HepG2 (cell line): ENCODE measurements around the gene SLC20A1. TPM values are rescaled to one million over a fixed set of nuclear protein-coding genes. Genes with fewer than 3 reads are reported as not detected.
A peak's percentile ranks its signal among the peaks of the same experiment; 100 is the strongest.

Source experiments
- ATAC-seq: fragments of 200-7000 bp; cut with Tn5 transposase; 3 replicates; pipeline ENCODE4 v1.9.1; 2020; ENCODE audit warnings: mild to moderate bottlenecking, moderate library complexity
- BruUV-seq: library from RNA; stranded (reverse); fragments of 400-500 nt; replicated peaks from 2 replicates; lab custom pipeline; 2021; lab: Mats Ljungman, UMichigan
- CTCF ChIA-PET: fragments of 300-600 bp; formaldehyde crosslinking; extraction: SDS; loops from one replicate; lab custom pipeline; 2021; ENCODE audit warnings: low total read pairs, inconsistent platforms, low intra/inter-chr PET ratio; lab: Yijun Ruan, JAX
- POLR2A ChIA-PET: fragments of 350-600 bp; sonication (Branson Sonifier 250); formaldehyde crosslinking; loops from one replicate; lab custom pipeline; 2020; ENCODE audit warnings: antibody characterized with exemption, inconsistent platforms; lab: Yijun Ruan, JAX
- DNase-seq: peaks from one replicate; pipeline ENCODE4 v3.0.0-alpha.2; 2015; ENCODE audit warnings: low spot score
- FAIRE-seq: peaks from 3 replicates; lab custom pipeline; 2011; peaks lifted over from hg19 to GRCh38; lab: Jason Lieb, UNC
- H2AFZ ChIP-seq: one replicate; pipeline ENCODE4 v1.6.1; 2011; ENCODE audit warnings: low read length, inconsistent platforms
- H3K27ac ChIP-seq: fragments of 300-600 bp; 3 replicates; pipeline ENCODE4 v1.8.0; 2011; ENCODE audit warnings: mixed run types, mild to moderate bottlenecking, mixed read lengths, low read length, inconsistent platforms; ENCODE audit not compliant: insufficient read depth; ENCODE audit errors: extremely low read length
- H3K27me3 ChIP-seq, 2 experiments: fragments of 200-600 bp in 1 of 2; 2 replicates in 1 of 2; 3 replicates in 1 of 2; pipeline versions ENCODE4 v1.6.0 to v1.8.0; 2011; ENCODE audit warnings: low read length in 2 of 2, mild to moderate bottlenecking in 2 of 2, moderate library complexity in 2 of 2, inconsistent platforms in 1 of 2; ENCODE audit not compliant: insufficient read depth in 2 of 2, control insufficient read depth in 1 of 2
- H3K36me3 ChIP-seq, 2 experiments: fragments of 200-600 bp in 1 of 2; replicated peaks in 1 of 2; 2 replicates in 1 of 2; 3 replicates in 1 of 2; pipeline versions ENCODE4 v1.5.1 to v1.8.0; 2011; ENCODE audit warnings: low read length in 2 of 2, inconsistent platforms in 1 of 2; ENCODE audit not compliant: insufficient read depth in 2 of 2, control insufficient read depth in 1 of 2
- H3K4me1 ChIP-seq: 2 replicates; pipeline ENCODE4 v1.5.1; 2012; ENCODE audit warnings: low read length, inconsistent platforms; ENCODE audit not compliant: insufficient read depth
- H3K4me2 ChIP-seq: 2 replicates; pipeline ENCODE4 v1.6.0; 2011; ENCODE audit warnings: low read depth, low read length, inconsistent platforms
- H3K4me3 ChIP-seq, 3 experiments: fragments of 200-600 bp in 1 of 3; sonication (generic), shearing (Covaris generic) in 1 of 3; replicated peaks in 1 of 3; 2 replicates each; pipeline ENCODE4 v1.5.1; 2011 to 2016; ENCODE audit warnings: low read length in 3 of 3, inconsistent platforms in 2 of 3, low read depth in 2 of 3, mild to moderate bottlenecking in 2 of 3, control low read depth in 1 of 3, mixed read lengths in 1 of 3; ENCODE audit not compliant: insufficient read depth in 1 of 3
- H3K79me2 ChIP-seq: one replicate; pipeline ENCODE4 v1.6.1; 2011; ENCODE audit warnings: low read length, inconsistent platforms; ENCODE audit not compliant: insufficient read depth
- H3K9ac ChIP-seq: 2 replicates; pipeline ENCODE4 v1.6.0; 2011; ENCODE audit warnings: mild to moderate bottlenecking, low read depth, low read length, inconsistent platforms; ENCODE audit not compliant: insufficient read depth
- H3K9me3 ChIP-seq: 2 replicates; pipeline ENCODE4 v1.5.1; 2012; ENCODE audit warnings: mild to moderate bottlenecking, low read length
- H4K20me1 ChIP-seq: 2 replicates; pipeline ENCODE4 v1.6.0; 2011; ENCODE audit warnings: inconsistent platforms, mild to moderate bottlenecking, low read length, moderate library complexity; ENCODE audit not compliant: insufficient read depth
- AHDC1 ChIP-seq: sonication (generic); formaldehyde crosslinking; IDR thresholded peaks from 2 replicates; pipeline ENCODE4 v1.5.1; 2020; ENCODE audit warnings: mild to moderate bottlenecking, missing genetic modification reagents, borderline replicate concordance
- FOXJ3 ChIP-seq: sonication (generic); formaldehyde crosslinking; IDR thresholded peaks from 2 replicates; pipeline ENCODE4 v1.4.0; 2020; ENCODE audit warnings: missing genetic modification reagents, mild to moderate bottlenecking, borderline replicate concordance
- FOXO1 ChIP-seq: sonication (generic); formaldehyde crosslinking; IDR thresholded peaks from 2 replicates; pipeline ENCODE4 v1.4.0; 2020; ENCODE audit warnings: missing genetic modification reagents
- HIVEP1 ChIP-seq: sonication (generic); formaldehyde crosslinking; IDR thresholded peaks from 2 replicates; pipeline ENCODE4 v1.4.0; 2020; ENCODE audit warnings: mild to moderate bottlenecking, missing genetic modification reagents
- KDM2A ChIP-seq: sonication (generic); formaldehyde crosslinking; IDR thresholded peaks from 2 replicates; pipeline ENCODE4 v1.4.0; 2020; ENCODE audit warnings: low read depth, missing genetic modification reagents, borderline replicate concordance
- NCOR1 ChIP-seq: fragments of 200-600 bp; sonication (generic); IDR thresholded peaks from 2 replicates; pipeline ENCODE4 v1.7.0; 2017; ENCODE audit warnings: antibody characterized with exemption, low read length, borderline replicate concordance
- NFE2L1 ChIP-seq: sonication (generic); formaldehyde crosslinking; IDR thresholded peaks from 2 replicates; pipeline ENCODE4 v1.4.0; 2020; ENCODE audit warnings: missing genetic modification reagents, mild to moderate bottlenecking, borderline replicate concordance
- NFYB ChIP-seq: sonication (generic); formaldehyde crosslinking; IDR thresholded peaks from 2 replicates; pipeline ENCODE4 v1.4.0; 2020; ENCODE audit warnings: missing genetic modification reagents
- SAFB2 ChIP-seq: sonication (generic); formaldehyde crosslinking; IDR thresholded peaks from 2 replicates; pipeline ENCODE4 v1.5.1; 2020; ENCODE audit warnings: missing genetic modification reagents, low read depth, mild to moderate bottlenecking, borderline replicate concordance
- STAG1 ChIP-seq: sonication (generic); formaldehyde crosslinking; IDR thresholded peaks from 2 replicates; pipeline ENCODE4 v1.4.0; 2020; ENCODE audit warnings: missing genetic modification reagents
- THYN1 ChIP-seq: sonication (generic); formaldehyde crosslinking; IDR thresholded peaks from 2 replicates; pipeline ENCODE4 v1.8.1; 2023; ENCODE audit warnings: low read depth, mild to moderate bottlenecking, moderate library complexity, missing genetic modification reagents, borderline replicate concordance
- ZFP36L2 ChIP-seq: sonication (generic); formaldehyde crosslinking; IDR thresholded peaks from 2 replicates; pipeline ENCODE4 v1.4.0; 2020; ENCODE audit warnings: missing genetic modification reagents
- ZNF383 ChIP-seq: sonication (generic); formaldehyde crosslinking; IDR thresholded peaks from 2 replicates; pipeline ENCODE4 v1.4.0; 2020; ENCODE audit warnings: missing genetic modification reagents, mild to moderate bottlenecking, borderline replicate concordance
- ZNF552 ChIP-seq: sonication (generic); formaldehyde crosslinking; IDR thresholded peaks from 2 replicates; pipeline ENCODE4 v1.9.0; 2022; ENCODE audit warnings: missing genetic modification reagents, mild to moderate bottlenecking, borderline replicate concordance
- WGBS: methylation state at CpG from one replicate; pipeline ENCODE4 v1.1.6; 2017; ENCODE audit warnings: low lambda C conversion rate; 5-methylcytosine and 5-hydroxymethylcytosine counted together
- in situ Hi-C: cut with HindIII; loops from 2 replicates; pipeline ENCODE4 v1.10.0; 2017; ENCODE audit warnings: low pct_unique_long_range_greater_than_20kb; ENCODE audit not compliant: extremely low pct_ligation_motif_present
- intact Hi-C: fragments of 100-400 bp; cut with micrococcal nuclease; formaldehyde crosslinking; loops from one replicate; pipeline ENCODE4 v1.10.0; 2022; ENCODE audit not compliant: unreplicated experiment
- polyA plus RNA-seq, 8 experiments: library from polyadenylated mRNA; depleted of rRNA in 3 of 8; stranded (reverse) in 7 of 8; unstranded in 1 of 8; fragments of >200 nt; fragmentation: Illumina TruSeq in 4 of 8; extraction: Trizol in 4 of 8; gene quantifications; 2 replicates each; pipeline versions ENCODE4 v1.2.1 to v1.2.3, GENCODE V29; 2011 to 2016; ENCODE audit warnings: low read depth in 4 of 8, missing spikeins in 1 of 8, mixed read lengths in 1 of 8; ENCODE audit not compliant: insufficient read depth in 1 of 8
- total RNA-seq, 5 experiments: library from RNA; depleted of rRNA; stranded (reverse); fragments of >200 nt; fragmentation: Illumina TruSeq; extraction: Trizol; gene quantifications; 2 replicates each; pipeline ENCODE4 v1.2.3, GENCODE V29; 2016; ENCODE audit warnings: low read depth in 1 of 5

SLC20A1 gene
- total and polyA plus RNA-seq, 2 of the 13 experiments (the other 11 are each of a cell fraction or from before 2014, with no cell fraction given): 54.0 to 85.9 TPM

DNA sequence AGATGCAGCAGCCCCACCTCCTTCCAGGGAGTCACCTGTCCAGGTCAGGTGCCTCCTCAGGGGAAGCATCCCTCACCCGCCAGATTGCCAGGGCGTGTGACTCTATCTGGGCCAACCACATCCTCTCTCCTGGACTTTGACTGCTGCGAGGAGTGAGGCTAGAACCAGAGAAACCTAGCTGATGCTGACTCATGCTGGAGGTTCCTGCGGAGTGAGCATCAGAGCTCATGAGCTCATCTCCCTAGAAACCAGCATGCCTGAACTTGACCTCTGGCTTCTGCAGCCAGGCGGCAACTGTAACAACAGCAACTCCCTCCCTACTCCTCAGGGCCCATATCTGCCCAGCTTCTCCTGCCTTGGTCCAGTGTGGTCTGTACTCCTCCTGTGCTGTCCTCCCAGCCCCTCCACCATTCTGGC, 46.8 kb downstream of the SLC20A1 start (continued):
- TF ChIP-seq AHDC1 (CRISPR knock-in tag): no peak
- no peak for TF ChIP-seq THYN1 (CRISPR knock-in tag)
- TF ChIP-seq FOXO1: peak; percentile 79
- peak; percentile 18; the same call in 1 of the 2 replicates for TF ChIP-seq STAG1 (CRISPR knock-in tag)
- peak; percentile 40; the same call in 1 of the 2 replicates for TF ChIP-seq HIVEP1 (CRISPR knock-in tag)
- TF ChIP-seq NFE2L1: peak; percentile 62; the same call in 1 of the 2 replicates
- 0 out of 2 replicates have a peak, but pooled peaks have one; percentile 27 for TF ChIP-seq NFYB

GRCh38 chr2:112692918-112693317, 47.2 kb downstream of the SLC20A1 start:
- Histone ChIP-seq H3K4me2 (no peak overlapping the region), H4K20me1 (no peaks in the 10 kb centered on the region), H3K36me3 (no peaks in the 10 kb centered on the region), H3K4me3 (no peak overlapping the region), H3K9ac (no peak overlapping the region), H2AFZ (no peak overlapping the region), H3K27me3 (no peaks in the 10 kb centered on the region), H3K27ac (no peak overlapping the region), H3K79me2 (no peaks in the 10 kb centered on the region), H3K4me1 (peaks cover 48% of the 10 kb centered on the region), H3K9me3 (no peaks in the 10 kb centered on the region)
- DNase-seq (no peak), ATAC-seq (no peak), FAIRE-seq (no peak)
- intact Hi-C loops: loop anchor here (1.0 kb wide), 1 partner anchor 33 kb away; no protein-coding TSS in a partner anchor
- ChIA-PET POLR2A (interaction anchor here (0.8 to 1.3 kb wide), 6 partner anchors 9 to 108 kb away, joined by 4 to 21 read pairs (median 7); partner anchors contain the start of genes CHCHD5 and SLC20A1), CTCF (interaction anchor here (1.3 to 3.3 kb wide), 2 partner anchors 33 to 67 kb away, joined by 3 to 33 read pairs; no protein-coding TSS in a partner anchor)
- WGBS: 25% methylated on average over 1 of the region's 1 CpG
- 0 out of 2 replicates have a peak, but pooled peaks have one; percentile 7 for TF ChIP-seq NCOR1
- TF ChIP-seq KDM2A: 0 out of 2 replicates have a peak, but pooled peaks have one; percentile 0
- no peak for TF ChIP-seq ZNF552 (CRISPR knock-in tag)
- no peak for TF ChIP-seq ZFP36L2
- no peak for TF ChIP-seq ZNF383 (CRISPR knock-in tag)
- TF ChIP-seq FOXJ3: no peak
- no peak for TF ChIP-seq SAFB2 (CRISPR knock-in tag)
- in situ Hi-C loops: no loop called here
- BruUV-seq: no TSS peak
